Measurements from ENCODE around the gene ID3. TPM values are rescaled to one million over a fixed set of nuclear protein-coding genes. Genes with fewer than 3 reads are reported as not detected.

Gene ID3
- total and polyA plus RNA-seq, 9 of the 15 experiments (the other 6 are each of a cell fraction or from before 2014, with no cell fraction given), result 6.8 to 59.8 (median 23.5) TPM

GRCh38 chr1:23591460-23592208 lies 32.3 kb upstream of the ID3 start (continued):
- TF ChIP-seq TFAP4 (CRISPR knock-in tag; IDR thresholded peaks at IDR 0.05; ENCODE audit: borderline replicate concordance) (peak; percentile 8; the same call in 1 of the 2 replicates), TEAD2 (tag; IDR thresholded peaks at IDR 0.05) (no peak), PHF20 (IDR thresholded peaks at IDR 0.05; ENCODE audit: partially characterized antibody) (no peak), CREM (IDR thresholded peaks at IDR 0.05; ENCODE audit: low read depth) (no peak), ASH1L (IDR thresholded peaks at IDR 0.05; ENCODE audit: borderline replicate concordance, low read depth, partially characterized antibody) (no peak), PCBP1 (IDR thresholded peaks at IDR 0.05; ENCODE audit: low read depth, low read length, poor library complexity, severe bottlenecking) (no peak), ID3 (CRISPR knock-in tag; IDR thresholded peaks at IDR 0.05) (no peak), ID3 (tag; IDR thresholded peaks at IDR 0.05) (peak; percentile 85; the same call in 1 of the 2 replicates), ZNF398 (CRISPR knock-in tag; IDR thresholded peaks at IDR 0.05) (no peak), NR1H2 (CRISPR knock-in tag; IDR thresholded peaks at IDR 0.05) (no peak), MAFF (IDR thresholded peaks at IDR 0.05; ENCODE audit: low read length) (no peak), POLR2A (conservative IDR thresholded peaks at IDR 0.05) (no peak), BACH1 (tag; IDR thresholded peaks at IDR 0.05) (no peak), MEF2D (tag; conservative IDR thresholded peaks at IDR 0.05; ENCODE audit: low read depth) (no peak), IRF2 (CRISPR knock-in tag; IDR thresholded peaks at IDR 0.05) (no peak), HCFC1 (IDR thresholded peaks at IDR 0.05; ENCODE audit: low read depth, low read length) (no peak), STAG1 (CRISPR knock-in tag; IDR thresholded peaks at IDR 0.05; ENCODE audit: borderline replicate concordance) (no peak), SMARCC2 (IDR thresholded peaks at IDR 0.05; ENCODE audit: low read depth) (no peak)
- TF ChIP-seq, protein P1, sequence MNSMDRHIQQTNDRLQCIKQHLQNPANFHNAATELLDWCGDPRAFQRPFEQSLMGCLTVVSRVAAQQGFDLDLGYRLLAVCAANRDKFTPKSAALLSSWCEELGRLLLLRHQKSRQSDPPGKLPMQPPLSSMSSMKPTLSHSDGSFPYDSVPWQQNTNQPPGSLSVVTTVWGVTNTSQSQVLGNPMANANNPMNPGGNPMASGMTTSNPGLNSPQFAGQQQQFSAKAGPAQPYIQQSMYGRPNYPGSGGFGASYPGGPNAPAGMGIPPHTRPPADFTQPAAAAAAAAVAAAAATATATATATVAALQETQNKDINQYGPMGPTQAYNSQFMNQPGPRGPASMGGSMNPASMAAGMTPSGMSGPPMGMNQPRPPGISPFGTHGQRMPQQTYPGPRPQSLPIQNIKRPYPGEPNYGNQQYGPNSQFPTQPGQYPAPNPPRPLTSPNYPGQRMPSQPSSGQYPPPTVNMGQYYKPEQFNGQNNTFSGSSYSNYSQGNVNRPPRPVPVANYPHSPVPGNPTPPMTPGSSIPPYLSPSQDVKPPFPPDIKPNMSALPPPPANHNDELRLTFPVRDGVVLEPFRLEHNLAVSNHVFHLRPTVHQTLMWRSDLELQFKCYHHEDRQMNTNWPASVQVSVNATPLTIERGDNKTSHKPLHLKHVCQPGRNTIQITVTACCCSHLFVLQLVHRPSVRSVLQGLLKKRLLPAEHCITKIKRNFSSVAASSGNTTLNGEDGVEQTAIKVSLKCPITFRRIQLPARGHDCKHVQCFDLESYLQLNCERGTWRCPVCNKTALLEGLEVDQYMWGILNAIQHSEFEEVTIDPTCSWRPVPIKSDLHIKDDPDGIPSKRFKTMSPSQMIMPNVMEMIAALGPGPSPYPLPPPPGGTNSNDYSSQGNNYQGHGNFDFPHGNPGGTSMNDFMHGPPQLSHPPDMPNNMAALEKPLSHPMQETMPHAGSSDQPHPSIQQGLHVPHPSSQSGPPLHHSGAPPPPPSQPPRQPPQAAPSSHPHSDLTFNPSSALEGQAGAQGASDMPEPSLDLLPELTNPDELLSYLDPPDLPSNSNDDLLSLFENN (IDR thresholded peaks at IDR 0.05; ENCODE audit: low read depth in 2 of 2, low read length in 2 of 2), result no peak
- TF ChIP-seq, protein P2, sequence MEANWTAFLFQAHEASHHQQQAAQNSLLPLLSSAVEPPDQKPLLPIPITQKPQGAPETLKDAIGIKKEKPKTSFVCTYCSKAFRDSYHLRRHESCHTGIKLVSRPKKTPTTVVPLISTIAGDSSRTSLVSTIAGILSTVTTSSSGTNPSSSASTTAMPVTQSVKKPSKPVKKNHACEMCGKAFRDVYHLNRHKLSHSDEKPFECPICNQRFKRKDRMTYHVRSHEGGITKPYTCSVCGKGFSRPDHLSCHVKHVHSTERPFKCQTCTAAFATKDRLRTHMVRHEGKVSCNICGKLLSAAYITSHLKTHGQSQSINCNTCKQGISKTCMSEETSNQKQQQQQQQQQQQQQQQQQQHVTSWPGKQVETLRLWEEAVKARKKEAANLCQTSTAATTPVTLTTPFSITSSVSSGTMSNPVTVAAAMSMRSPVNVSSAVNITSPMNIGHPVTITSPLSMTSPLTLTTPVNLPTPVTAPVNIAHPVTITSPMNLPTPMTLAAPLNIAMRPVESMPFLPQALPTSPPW (CRISPR knock-in tag; IDR thresholded peaks at IDR 0.05), result no peak
